ENCODE results near the gene IFT25.
"Not testable (repeated sequence)": the region's sequence is repeated elsewhere in the genome, so short reads cannot be mapped to it uniquely, and the experiment has no call there.

The IFT25 gene

GRCh38 chr1:53975861-53976260, 30.4 kb upstream of the IFT25 start:
- no peak overlapping the region for H2AFZ ChIP-seq (ENCODE audit: low read length, unreplicated experiment)
- H3K4me3 ChIP-seq (ENCODE audit: low read depth, low read length), result no peak overlapping the region
- no peaks in the 10 kb centered on the region for H3K27me3 ChIP-seq (ENCODE audit: insufficient read depth, low read length)
- 0 out of 2 replicates have a peak, but pooled peaks cover 5% of the 10 kb centered on the region for H3K36me3 ChIP-seq (ENCODE audit: insufficient read depth, low read length)
- peaks cover 4% of the 10 kb centered on the region for H3K4me1 ChIP-seq (ENCODE audit: control insufficient read depth, insufficient read depth, low read length, unreplicated experiment)
- H3K27ac ChIP-seq (ENCODE audit: low read depth, low read length), result no peak overlapping the region
- H3K79me2 ChIP-seq (ENCODE audit: control insufficient read depth, insufficient read depth, low read length, unreplicated experiment), result no peaks in the 10 kb centered on the region

- Histone ChIP-seq H3K27me3 (ENCODE audit: insufficient read depth, low read length) (no peaks in the 10 kb centered on the region), H3K4me1 (ENCODE audit: control insufficient read depth, insufficient read depth, low read length, unreplicated experiment) (peaks cover 15% of the 10 kb centered on the region), H3K36me3 (ENCODE audit: insufficient read depth, low read length) (peaks cover 12% of the 10 kb centered on the region; the same call in 1 of the 2 replicates), H2AFZ (ENCODE audit: low read length, unreplicated experiment) (no peak overlapping the region), H3K27ac (ENCODE audit: low read depth, low read length) (peak overlapping the region; percentile 16; the same call in 1 of the 2 replicates), H3K4me3 (ENCODE audit: low read depth, low read length) (no peak overlapping the region), H3K79me2 (ENCODE audit: control insufficient read depth, insufficient read depth, low read length, unreplicated experiment) (no peaks in the 10 kb centered on the region)
Measured at GRCh38 chr1:53971718-53972117, 26.2 kb upstream of the IFT25 start.

- H3K4me3 ChIP-seq (ENCODE audit: low read depth, low read length); H3K27me3 ChIP-seq (ENCODE audit: insufficient read depth, low read length); H2AFZ ChIP-seq (ENCODE audit: low read length, unreplicated experiment); H3K27ac ChIP-seq (ENCODE audit: low read depth, low read length); H3K79me2 ChIP-seq (ENCODE audit: control insufficient read depth, insufficient read depth, low read length, unreplicated experiment): not testable (repeated sequence)
- Histone ChIP-seq H3K4me1 (ENCODE audit: control insufficient read depth, insufficient read depth, low read length, unreplicated experiment) (peaks cover 15% of the 10 kb centered on the region), H3K36me3 (ENCODE audit: insufficient read depth, low read length) (peaks cover 21% of the 10 kb centered on the region; the same call in 1 of the 2 replicates)
Measured at GRCh38 chr1:53969323-53969722, 23.8 kb upstream of the IFT25 start.

GRCh38 chr1:53968125-53968513, 22.6 kb upstream of the IFT25 start:
- H3K4me1 ChIP-seq (ENCODE audit: control insufficient read depth, insufficient read depth, low read length, unreplicated experiment), result peaks cover 15% of the 10 kb centered on the region
- H2AFZ ChIP-seq (ENCODE audit: low read length, unreplicated experiment), result no peak overlapping the region
- peaks cover 24% of the 10 kb centered on the region; the same call in 1 of the 2 replicates for H3K36me3 ChIP-seq (ENCODE audit: insufficient read depth, low read length)
- H3K27ac ChIP-seq (ENCODE audit: low read depth, low read length), result no peak overlapping the region
- no peak overlapping the region for H3K4me3 ChIP-seq (ENCODE audit: low read depth, low read length)
- no peaks in the 10 kb centered on the region for H3K27me3 ChIP-seq (ENCODE audit: insufficient read depth, low read length)
- H3K79me2 ChIP-seq (ENCODE audit: control insufficient read depth, insufficient read depth, low read length, unreplicated experiment), result no peaks in the 10 kb centered on the region

GRCh38 chr1:53967409-53968124, 22.1 kb upstream of the IFT25 start:
- H3K36me3 ChIP-seq (ENCODE audit: insufficient read depth, low read length), result peaks cover 29% of the 10 kb centered on the region
- H3K27me3 ChIP-seq (ENCODE audit: insufficient read depth, low read length), result no peaks in the 10 kb centered on the region
- H3K27ac ChIP-seq (ENCODE audit: low read depth, low read length), result no peak overlapping the region
- no peak overlapping the region for H3K4me3 ChIP-seq (ENCODE audit: low read depth, low read length)
- peaks cover 15% of the 10 kb centered on the region for H3K4me1 ChIP-seq (ENCODE audit: control insufficient read depth, insufficient read depth, low read length, unreplicated experiment)
- no peak overlapping the region for H2AFZ ChIP-seq (ENCODE audit: low read length, unreplicated experiment)
- H3K79me2 ChIP-seq (ENCODE audit: control insufficient read depth, insufficient read depth, low read length, unreplicated experiment), result no peaks in the 10 kb centered on the region

- no peaks in the 10 kb centered on the region for H3K79me2 ChIP-seq (ENCODE audit: control insufficient read depth, insufficient read depth, low read length, unreplicated experiment)
- peaks cover 32% of the 10 kb centered on the region for H3K36me3 ChIP-seq (ENCODE audit: insufficient read depth, low read length)
- no peak overlapping the region for H3K27ac ChIP-seq (ENCODE audit: low read depth, low read length)
- H3K4me1 ChIP-seq (ENCODE audit: control insufficient read depth, insufficient read depth, low read length, unreplicated experiment), result peaks cover 11% of the 10 kb centered on the region
- H3K4me3 ChIP-seq (ENCODE audit: low read depth, low read length), result no peak overlapping the region
- H3K27me3 ChIP-seq (ENCODE audit: insufficient read depth, low read length), result no peaks in the 10 kb centered on the region
- no peak overlapping the region for H2AFZ ChIP-seq (ENCODE audit: low read length, unreplicated experiment)
Measured at GRCh38 chr1:53966794-53967193, 21.3 kb upstream of the IFT25 start.

DNA sequence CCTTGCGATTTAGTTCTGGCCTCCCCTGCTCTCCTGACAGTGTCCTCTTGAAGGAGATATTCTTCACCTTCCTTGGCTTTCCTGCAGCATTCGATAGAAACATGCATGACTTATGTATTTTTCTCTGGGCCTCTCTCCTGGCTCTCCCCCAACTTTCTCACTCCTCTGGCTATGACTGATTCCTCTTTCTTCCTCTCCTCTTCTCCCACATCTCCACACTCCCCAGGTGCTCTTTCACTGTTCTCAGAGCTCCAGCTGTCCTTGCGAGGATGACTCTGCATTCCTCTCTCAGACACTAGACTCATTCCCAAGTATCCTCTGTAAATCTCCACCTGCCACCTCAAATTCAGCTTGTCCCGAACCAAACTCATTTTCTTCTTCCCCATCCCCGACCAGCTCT, 18.6 kb upstream of the IFT25 start:
- H3K79me2 ChIP-seq (ENCODE audit: control insufficient read depth, insufficient read depth, low read length, unreplicated experiment), result no peaks in the 10 kb centered on the region
- H3K36me3 ChIP-seq (ENCODE audit: insufficient read depth, low read length), result peaks cover 35% of the 10 kb centered on the region

GRCh38 chr1:53963460-53963859, 18.0 kb upstream of the IFT25 start:
- Histone ChIP-seq H3K4me3 (ENCODE audit: low read depth, low read length) (no peak overlapping the region), H3K4me1 (ENCODE audit: control insufficient read depth, insufficient read depth, low read length, unreplicated experiment) (peaks cover 10% of the 10 kb centered on the region), H3K79me2 (ENCODE audit: control insufficient read depth, insufficient read depth, low read length, unreplicated experiment) (no peaks in the 10 kb centered on the region), H3K27ac (ENCODE audit: low read depth, low read length) (no peak overlapping the region), H2AFZ (ENCODE audit: low read length, unreplicated experiment) (no peak overlapping the region), H3K36me3 (ENCODE audit: insufficient read depth, low read length) (peaks cover 37% of the 10 kb centered on the region), H3K27me3 (ENCODE audit: insufficient read depth, low read length) (no peaks in the 10 kb centered on the region)

More for the DNA sequence above, 18.6 kb upstream of the IFT25 start:
- H3K27ac ChIP-seq (ENCODE audit: low read depth, low read length), result no peak overlapping the region
- no peak overlapping the region for H3K4me3 ChIP-seq (ENCODE audit: low read depth, low read length)
- peaks cover 10% of the 10 kb centered on the region for H3K4me1 ChIP-seq (ENCODE audit: control insufficient read depth, insufficient read depth, low read length, unreplicated experiment)
- H2AFZ ChIP-seq (ENCODE audit: low read length, unreplicated experiment), result no peak overlapping the region
- H3K27me3 ChIP-seq (ENCODE audit: insufficient read depth, low read length), result no peaks in the 10 kb centered on the region

GRCh38 chr1:53962395-53962794, 16.9 kb upstream of the IFT25 start:
- Histone ChIP-seq H3K27ac (ENCODE audit: low read depth, low read length) (no peak overlapping the region), H3K36me3 (ENCODE audit: insufficient read depth, low read length) (peaks cover 37% of the 10 kb centered on the region), H3K79me2 (ENCODE audit: control insufficient read depth, insufficient read depth, low read length, unreplicated experiment) (no peaks in the 10 kb centered on the region)

DNA sequence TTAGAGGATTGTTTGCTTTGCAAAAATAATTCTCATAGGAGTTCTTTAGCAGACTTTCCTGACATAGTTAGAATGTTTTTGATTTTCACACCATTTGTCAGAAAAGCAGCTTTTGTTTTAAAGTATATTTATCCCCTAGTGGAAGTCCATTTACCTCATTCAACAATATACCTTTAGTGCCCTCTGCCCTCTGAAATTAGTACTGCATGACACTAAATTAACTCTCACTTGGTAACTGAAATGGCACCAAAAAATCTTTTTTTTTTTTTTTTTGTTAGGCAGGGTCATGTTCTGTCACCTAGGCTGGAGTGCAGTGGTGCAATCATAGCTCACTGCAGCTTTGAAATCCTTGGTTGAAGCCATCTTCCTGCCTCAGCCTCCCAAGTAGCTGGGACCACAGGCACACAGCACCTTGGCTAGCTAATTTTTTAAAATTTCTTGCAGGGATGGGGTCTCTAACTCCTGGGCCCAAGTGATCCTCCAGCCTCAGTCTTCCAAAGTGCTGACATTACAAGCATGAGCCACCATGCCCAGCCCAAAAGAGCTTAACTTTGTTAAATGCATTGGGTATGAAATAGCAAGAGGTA, 14.3 kb upstream of the IFT25 start:
- H3K27ac ChIP-seq (ENCODE audit: low read depth, low read length), result no peak overlapping the region
- H2AFZ ChIP-seq (ENCODE audit: low read length, unreplicated experiment), result no peak overlapping the region
- H3K27me3 ChIP-seq (ENCODE audit: insufficient read depth, low read length), result no peaks in the 10 kb centered on the region
- H3K36me3 ChIP-seq (ENCODE audit: insufficient read depth, low read length), result peaks cover 38% of the 10 kb centered on the region
- no peak overlapping the region for H3K4me3 ChIP-seq (ENCODE audit: low read depth, low read length)
- peaks cover 12% of the 10 kb centered on the region for H3K79me2 ChIP-seq (ENCODE audit: control insufficient read depth, insufficient read depth, low read length, unreplicated experiment)
- peaks cover 20% of the 10 kb centered on the region for H3K4me1 ChIP-seq (ENCODE audit: control insufficient read depth, insufficient read depth, low read length, unreplicated experiment)

More at GRCh38 chr1:53962395-53962794, 16.9 kb upstream of the IFT25 start:
- no peak overlapping the region for H2AFZ ChIP-seq (ENCODE audit: low read length, unreplicated experiment)
- no peaks in the 10 kb centered on the region for H3K27me3 ChIP-seq (ENCODE audit: insufficient read depth, low read length)
- H3K4me3 ChIP-seq (ENCODE audit: low read depth, low read length), result no peak overlapping the region
- peaks cover 4% of the 10 kb centered on the region for H3K4me1 ChIP-seq (ENCODE audit: control insufficient read depth, insufficient read depth, low read length, unreplicated experiment)
